Activated T-cell treated with anti-CD3 and anti-CD28 coated beads for 4 hours (primary cell): ENCODE results near the gene VTCN1.
"Not testable (repeated sequence)": the region's sequence is repeated elsewhere in the genome, so short reads cannot be mapped to it uniquely, and the experiment has no call there.

Experiments used
- DNase-seq: peaks from one replicate; pipeline ENCODE4 v3.0.0-alpha.2; 2020

Gene VTCN1

DNA sequence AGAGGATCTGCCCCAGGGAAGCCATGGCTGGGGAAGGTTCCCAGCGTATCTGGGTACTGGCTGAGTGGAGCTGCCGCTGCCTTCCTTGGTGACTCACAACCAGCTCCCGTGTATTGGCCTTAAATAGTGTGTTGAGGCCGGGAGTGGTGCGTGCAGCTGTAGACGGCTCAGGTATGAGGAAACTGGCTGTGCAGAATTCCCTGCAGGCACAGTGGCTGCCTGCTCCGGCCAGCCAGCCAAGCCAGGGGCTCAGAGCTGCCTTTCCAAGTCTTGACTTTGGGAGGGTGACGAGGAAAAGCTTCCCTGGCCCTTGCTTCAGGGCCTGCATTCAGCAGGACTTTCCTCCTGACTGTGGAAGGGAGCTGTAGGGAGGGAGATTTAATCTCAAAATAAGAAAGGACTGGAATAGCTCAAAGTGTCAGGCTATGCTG lies at the start of gene VTCN1:
TSS of gene VTCN1 (minus strand) at position 97 of the 431 bp plus-strand sequence. CDS start at position 25, 72 bp downstream.
- no peak for DNase-seq

GRCh38 chr1:117258791-117259190 lies 48.1 kb upstream of the VTCN1 start:
- no peak for DNase-seq

- not testable (repeated sequence) for DNase-seq
These were observed 47.3 kb upstream of the VTCN1 start for GRCh38 chr1:117258075-117258474.

- DNase-seq: no peak
These were observed 46.6 kb upstream of the VTCN1 start for GRCh38 chr1:117257291-117257690.

GRCh38 chr1:117250061-117250606 lies 39.4 kb upstream of the VTCN1 start:
- DNase-seq: no peak

DNA sequence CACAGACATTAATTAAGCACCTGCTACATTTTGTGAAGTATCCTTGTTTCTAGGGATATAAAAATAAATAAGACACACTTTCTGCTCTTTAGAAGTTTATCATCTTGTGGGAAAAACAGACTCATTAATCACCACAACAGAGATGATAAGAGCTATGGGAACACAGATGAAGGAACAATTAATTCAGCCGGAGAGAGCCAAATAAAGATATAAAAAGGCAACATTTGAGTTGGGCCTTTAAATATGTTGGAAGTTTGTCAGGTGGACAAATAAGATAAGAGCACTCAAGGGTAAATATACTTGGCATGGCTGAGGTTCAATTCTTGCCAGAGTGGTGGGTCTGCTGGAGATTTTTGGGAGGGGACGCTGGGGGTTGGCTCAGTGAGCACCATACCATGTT lies 34.2 kb upstream of the VTCN1 start:
- no peak for DNase-seq

GRCh38 chr1:117244306-117244705 lies 33.6 kb upstream of the VTCN1 start:
- DNase-seq: no peak

- DNase-seq: no peak
These were observed 30.8 kb upstream of the VTCN1 start for GRCh38 chr1:117241512-117241911.

DNA sequence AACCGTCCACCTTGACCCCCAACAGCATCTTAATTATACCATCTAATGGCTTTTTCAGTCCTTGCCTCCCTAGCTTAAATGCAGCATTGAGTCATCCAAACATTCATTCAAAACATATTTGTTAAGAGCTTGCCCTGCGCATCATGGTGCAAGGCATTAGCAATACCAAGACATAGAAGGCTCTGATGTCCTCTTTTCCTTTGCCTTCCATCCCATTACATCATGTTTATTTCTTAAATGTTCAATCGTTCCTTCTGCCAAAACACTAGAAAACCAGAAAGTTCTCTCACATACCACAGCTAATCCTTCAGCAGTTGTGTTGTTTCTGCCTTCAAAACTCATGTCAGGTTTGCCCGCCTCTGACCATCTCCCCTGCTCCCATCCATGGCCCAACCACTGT lies 29.8 kb upstream of the VTCN1 start:
- no peak for DNase-seq

- DNase-seq: no peak
These were observed 28.7 kb upstream of the VTCN1 start for GRCh38 chr1:117239467-117239866.

DNA sequence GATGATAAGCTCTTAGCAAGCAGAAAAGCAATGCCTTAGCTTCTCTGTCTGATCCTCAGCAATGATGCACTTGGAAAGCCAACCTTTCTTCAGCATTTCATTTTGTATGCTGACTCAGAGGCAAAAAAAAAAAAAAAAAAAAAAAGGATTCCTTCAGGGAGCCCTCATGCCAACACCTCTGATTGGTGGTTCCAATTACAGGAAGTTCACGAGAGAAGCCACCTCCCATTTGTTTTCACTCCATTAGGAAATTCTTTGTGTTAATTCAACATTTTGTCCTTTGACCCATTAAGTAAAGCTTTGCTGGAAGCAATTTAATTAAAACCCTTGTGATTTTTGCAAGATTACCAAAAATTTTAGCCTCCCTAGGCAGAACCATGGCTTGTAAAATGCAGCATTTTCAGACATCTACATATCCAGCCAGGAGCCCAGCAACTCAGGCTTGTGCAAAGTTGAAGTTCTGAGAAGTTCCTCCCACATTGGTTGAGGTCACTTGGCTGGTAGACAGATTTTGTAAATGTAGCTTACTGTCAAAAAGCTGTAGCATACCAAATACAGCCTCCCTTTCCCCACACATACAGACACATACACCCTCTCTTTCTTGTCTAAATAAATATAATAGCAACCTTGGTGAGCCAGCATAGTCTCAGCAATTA lies 27.1 kb upstream of the VTCN1 start:
- DNase-seq: no peak

- DNase-seq: no peak
These were observed 25.2 kb upstream of the VTCN1 start for GRCh38 chr1:117235863-117236465.

GRCh38 chr1:117232531-117232930 lies 21.8 kb upstream of the VTCN1 start:
- DNase-seq: no peak

DNA sequence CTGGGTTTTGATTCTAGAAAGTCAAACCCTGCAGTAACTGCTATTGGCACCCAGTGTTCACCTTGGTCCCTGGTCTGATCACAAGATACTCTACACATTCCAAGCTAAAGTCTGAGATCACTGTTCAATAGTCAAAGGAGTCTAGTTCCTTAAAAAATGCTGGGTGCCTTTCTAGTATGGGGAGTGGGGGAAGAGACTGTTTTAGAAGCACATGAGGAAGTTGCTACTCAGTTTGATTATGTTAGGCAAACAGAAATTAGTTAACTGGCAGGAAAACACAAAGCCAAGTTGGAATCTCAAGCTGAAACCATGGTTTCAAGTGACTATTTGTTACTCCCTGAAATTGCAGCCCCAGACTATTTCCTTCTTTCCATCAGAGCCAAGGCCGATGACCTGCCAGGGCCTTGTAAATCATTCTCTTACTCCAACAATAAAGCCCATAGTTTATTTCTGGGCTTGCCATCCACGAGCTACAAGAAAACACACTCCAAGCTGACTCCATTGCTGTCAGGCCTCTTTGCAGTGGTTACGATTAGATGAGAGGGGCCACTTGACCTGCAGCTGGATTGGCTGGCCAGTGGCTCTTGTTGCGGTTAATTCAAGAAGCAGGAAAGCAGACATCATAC lies 21.1 kb upstream of the VTCN1 start:
- DNase-seq: no peak

DNA sequence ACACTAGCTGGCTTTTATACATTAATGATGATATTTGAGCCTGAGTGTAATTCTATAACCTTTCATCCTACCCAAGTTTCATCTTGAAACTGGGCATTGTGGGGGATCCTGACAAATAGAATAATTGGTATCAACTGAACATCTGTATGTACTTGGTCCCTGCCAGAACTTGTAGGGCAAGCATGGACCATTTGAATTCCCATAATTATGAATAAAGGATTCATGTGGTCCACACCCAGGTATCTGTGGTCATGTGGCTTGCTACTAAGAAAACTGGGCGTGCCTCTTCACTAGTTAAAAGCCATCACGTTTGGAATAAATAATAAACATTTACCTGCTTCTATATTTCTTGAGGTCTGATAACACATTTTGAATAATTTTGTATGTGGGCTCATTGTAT lies 20.6 kb upstream of the VTCN1 start:
- DNase-seq: no peak

- DNase-seq: no peak
These were observed 18.5 kb upstream of the VTCN1 start for GRCh38 chr1:117229217-117229616.

GRCh38 chr1:117225931-117226330 lies 15.2 kb upstream of the VTCN1 start:
- no peak for DNase-seq

DNA sequence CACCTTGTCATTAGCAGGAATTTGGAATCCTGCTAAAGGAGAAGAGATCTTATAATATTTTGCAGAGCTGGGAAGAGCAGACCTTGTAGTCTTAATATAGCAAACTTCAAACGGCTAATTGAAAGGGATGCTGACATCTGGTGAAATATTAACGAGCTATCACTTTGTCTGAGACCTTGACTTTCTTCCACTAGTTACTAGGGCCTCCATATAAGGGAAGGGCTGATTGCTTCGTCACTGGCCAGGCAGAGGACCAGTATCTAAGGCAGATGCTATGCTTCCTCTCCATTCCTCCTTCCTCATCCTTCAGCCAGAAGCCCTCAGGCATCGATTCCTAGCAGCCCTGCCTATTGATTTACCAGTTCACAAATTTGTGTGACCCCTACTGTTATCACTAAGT lies 6.0 kb upstream of the VTCN1 start:
- no peak for DNase-seq

GRCh38 chr1:117215733-117216462 lies 5.2 kb upstream of the VTCN1 start:
- no peak for DNase-seq

GRCh38 chr1:117215019-117215418 lies 4.3 kb upstream of the VTCN1 start:
- no peak for DNase-seq

- no peak for DNase-seq
These were observed 2.3 kb upstream of the VTCN1 start for GRCh38 chr1:117213046-117213445.

DNA sequence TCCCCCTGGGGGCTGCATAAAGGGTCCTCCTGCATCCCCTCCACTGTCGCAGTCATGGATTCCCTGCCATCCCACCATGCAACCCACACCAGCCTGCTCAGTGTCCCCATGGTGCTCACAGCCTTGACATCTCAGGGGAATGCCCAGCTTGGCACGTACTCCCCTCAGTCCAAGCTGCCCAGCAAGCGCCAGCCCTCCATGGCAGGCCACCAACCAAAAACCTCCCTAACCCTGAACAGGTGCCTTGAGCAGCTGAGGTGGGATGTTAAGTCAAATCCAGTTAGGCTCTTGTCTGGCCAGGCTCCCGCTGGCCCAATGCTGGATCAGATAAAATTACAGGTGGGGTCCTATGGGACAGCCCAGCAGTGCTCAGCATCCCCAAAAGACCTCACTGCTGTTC lies 341 bp downstream of the VTCN1 start:
- DNase-seq: no peak

DNA sequence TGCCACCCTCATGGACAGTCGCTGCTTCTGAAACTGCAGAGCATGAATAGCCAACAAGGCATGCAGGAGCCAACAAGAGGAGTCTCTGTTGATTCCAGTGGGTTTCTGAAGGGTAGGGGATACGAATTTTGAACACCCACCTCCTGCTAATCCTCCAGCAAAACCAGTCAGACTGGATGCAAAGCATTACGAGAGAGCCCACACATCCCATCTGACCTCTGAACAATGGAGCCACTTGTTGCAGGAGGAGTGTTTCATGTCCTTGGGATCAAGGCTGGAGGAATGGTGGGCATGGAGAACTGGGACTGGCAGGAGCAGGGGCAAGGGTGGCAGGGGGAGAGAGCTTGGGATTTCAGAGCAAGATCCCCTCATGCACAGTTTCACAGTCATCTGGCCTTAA lies 1.6 kb downstream of the VTCN1 start:
- no peak for DNase-seq

DNA sequence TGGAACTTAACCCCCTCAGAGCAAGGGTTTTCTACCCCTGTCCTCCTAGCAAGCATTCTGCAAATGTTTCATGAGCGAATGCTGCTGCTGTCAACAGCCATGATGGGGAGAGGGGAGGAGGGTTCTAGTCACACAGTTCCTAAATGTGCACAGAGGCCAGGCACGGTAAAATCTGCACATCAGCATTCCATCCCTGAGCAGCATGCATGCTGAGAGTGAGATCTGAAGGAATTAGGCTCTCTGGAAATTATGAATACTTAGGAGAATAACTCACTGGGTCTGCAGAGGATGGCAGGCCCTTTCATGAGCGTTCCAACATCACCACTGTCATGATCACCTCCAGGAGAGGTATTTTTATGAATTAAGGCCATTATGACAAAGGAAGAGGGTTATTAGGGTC lies 2.1 kb downstream of the VTCN1 start:
- no peak for DNase-seq
